Measurements from ENCODE around the gene GFOD2. TPM values are rescaled to one million over a fixed set of nuclear protein-coding genes. Genes with fewer than 3 reads are reported as not detected.
A peak's percentile ranks its signal among the peaks of the same experiment; 100 is the strongest.

Gene GFOD2
- total RNA-seq, 1 experiment from 2014 or later: 13.5 TPM

- peaks cover under 1% of the 10 kb centered on the region; the same call in 1 of the 2 replicates for H3K9me3 ChIP-seq (replicated peaks)
- peaks cover 41% of the 10 kb centered on the region for H3K36me3 ChIP-seq
- H3K27me3 ChIP-seq (replicated peaks): no peaks in the 10 kb centered on the region
Observed at GRCh38 chr16:67660564-67661028, 58.5 kb downstream of the GFOD2 start, which contains the start of gene PARD6A. Gene PARD6A (plus strand): TSS chr16:67660960. CDS start chr16:67661039, 79 bp downstream.

DNA sequence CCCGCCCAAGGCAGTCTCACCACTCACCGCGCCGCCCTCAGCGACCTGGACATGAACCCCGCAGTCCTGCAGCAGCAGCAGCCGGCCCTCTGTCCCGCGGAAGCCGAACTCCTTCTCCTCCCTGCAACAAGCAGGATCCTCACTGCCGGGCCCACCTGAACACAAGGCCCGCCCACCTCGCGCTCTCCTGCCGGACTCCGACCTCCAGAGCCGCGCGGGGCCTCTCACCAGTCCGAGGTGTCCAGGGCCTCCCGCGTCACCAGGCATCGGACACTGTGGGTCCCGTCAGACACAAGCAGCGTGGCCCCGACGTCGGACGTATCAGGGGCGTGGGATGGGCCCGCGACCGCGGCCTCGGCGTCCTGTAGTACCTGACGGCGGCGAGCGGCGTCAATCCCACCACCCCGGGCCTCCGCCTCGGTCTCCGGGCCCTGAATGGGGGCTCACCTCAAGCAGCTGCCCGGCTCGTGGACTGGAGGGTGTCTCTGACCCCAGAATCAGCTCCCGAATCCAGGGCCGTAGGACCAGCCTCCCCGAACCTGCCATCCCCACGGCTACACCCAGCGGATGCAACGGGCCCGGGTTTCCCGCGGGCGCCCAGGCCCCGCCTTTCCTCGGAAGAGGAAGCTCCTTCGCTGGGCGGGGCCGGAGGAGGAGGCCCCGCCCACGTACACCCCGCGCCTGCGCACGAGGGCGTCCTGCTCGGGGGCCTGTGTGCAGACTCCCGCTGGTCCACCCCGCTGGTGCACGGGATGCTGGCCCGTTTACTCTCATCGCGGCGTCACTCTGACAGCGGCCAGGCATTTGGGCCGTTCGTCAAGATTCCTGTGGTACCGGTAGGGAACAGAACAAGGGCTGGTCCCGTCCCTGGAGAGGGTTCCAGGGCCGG is 59.2 kb downstream of the GFOD2 start, which contains the start of gene ACD:
Gene ACD, minus strand, starts transcription at position 586 of the 889 bp plus-strand sequence. Its CDS starts 40 bp downstream, at position 546.
- Histone ChIP-seq H3K4me1 (replicated peaks) (peaks cover 28% of the 10 kb centered on the region), H3K9me3 (replicated peaks) (no peaks in the 10 kb centered on the region; the same call in 1 of the 2 replicates), H3K27me3 (replicated peaks) (no peaks in the 10 kb centered on the region), H3K36me3 (peaks cover 46% of the 10 kb centered on the region), H3K4me3 (peak within 1 kb of the TSS; percentile 77), H3K27ac (peak within 1 kb of the TSS; percentile 31)
- DNase-seq (ENCODE audit: low read depth in 1 of 2, low spot score in 2 of 2): peak; percentile 90 to 98

More at GRCh38 chr16:67660564-67661028, 58.5 kb downstream of the GFOD2 start, which contains the start of gene PARD6A:
- DNase-seq (ENCODE audit: low read depth in 1 of 2, low spot score in 2 of 2): peak; percentile 92 to 97
- peak within 1 kb of the TSS; percentile 31 for H3K27ac ChIP-seq
- H3K4me3 ChIP-seq: peak within 1 kb of the TSS; percentile 77
- peaks cover 23% of the 10 kb centered on the region for H3K4me1 ChIP-seq (replicated peaks)

DNA sequence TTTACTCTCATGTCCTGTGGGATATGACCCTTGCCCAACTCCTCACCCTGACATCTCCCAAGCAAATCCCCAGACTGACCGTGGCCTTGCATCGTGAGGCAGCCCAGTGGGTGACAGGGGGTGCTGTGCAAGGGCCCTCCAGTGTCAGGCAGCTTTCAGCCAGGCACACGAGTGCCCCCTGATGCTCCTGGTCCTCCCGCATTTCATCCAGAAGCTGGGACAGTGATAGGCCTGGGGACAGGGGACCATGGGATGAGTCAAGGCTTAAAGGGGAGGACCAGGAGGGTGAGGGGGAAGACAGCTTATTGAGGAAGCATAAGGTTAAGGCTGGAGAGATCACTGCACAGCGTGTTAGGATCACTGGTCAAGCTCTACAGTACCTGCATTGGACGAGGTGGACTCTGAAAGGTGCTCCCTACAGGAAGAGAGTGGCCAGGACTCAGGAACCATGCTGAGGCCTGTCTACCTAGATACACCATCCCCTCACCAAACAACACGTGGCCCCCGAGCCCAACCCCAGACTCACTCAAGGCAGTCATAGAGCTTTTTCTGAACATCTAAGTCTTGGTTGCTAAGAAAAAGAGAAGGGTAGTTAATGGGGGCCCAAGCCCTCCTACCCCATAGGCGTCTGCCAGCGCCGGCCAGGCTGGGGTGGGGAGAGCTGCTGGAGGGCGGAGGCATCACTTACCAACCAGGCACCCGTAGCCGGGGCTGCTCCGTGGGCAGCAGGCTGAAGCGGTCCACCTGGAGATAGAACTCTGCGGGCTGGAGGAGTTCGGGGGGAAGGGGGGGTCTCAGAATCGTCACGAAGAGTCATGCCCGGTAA is 60.1 kb downstream of the GFOD2 start:
- H3K27me3 ChIP-seq (replicated peaks): no peaks in the 10 kb centered on the region
- H3K27ac ChIP-seq: no peak overlapping the region

GRCh38 chr16:67657751-67658518 is 61.2 kb downstream of the GFOD2 start:
- peaks cover 46% of the 10 kb centered on the region for H3K4me1 ChIP-seq (replicated peaks)
- no peak overlapping the region for H3K4me3 ChIP-seq
- no peaks in the 10 kb centered on the region for H3K27me3 ChIP-seq (replicated peaks)
- no peaks in the 10 kb centered on the region; the same call in none of the 2 replicates for H3K9me3 ChIP-seq (replicated peaks)
- H3K27ac ChIP-seq: no peak overlapping the region
- H3K36me3 ChIP-seq: peaks cover 58% of the 10 kb centered on the region
- no peak for DNase-seq (ENCODE audit: low read depth in 1 of 2, low spot score in 2 of 2)

More for the DNA sequence above, 60.1 kb downstream of the GFOD2 start:
- Histone ChIP-seq H3K9me3 (replicated peaks) (no peaks in the 10 kb centered on the region; the same call in 1 of the 2 replicates), H3K36me3 (peaks cover 55% of the 10 kb centered on the region), H3K4me3 (peak overlapping the region; percentile 77), H3K4me1 (replicated peaks) (peaks cover 36% of the 10 kb centered on the region)
- DNase-seq (ENCODE audit: low read depth in 1 of 2, low spot score in 2 of 2): no peak

DNA sequence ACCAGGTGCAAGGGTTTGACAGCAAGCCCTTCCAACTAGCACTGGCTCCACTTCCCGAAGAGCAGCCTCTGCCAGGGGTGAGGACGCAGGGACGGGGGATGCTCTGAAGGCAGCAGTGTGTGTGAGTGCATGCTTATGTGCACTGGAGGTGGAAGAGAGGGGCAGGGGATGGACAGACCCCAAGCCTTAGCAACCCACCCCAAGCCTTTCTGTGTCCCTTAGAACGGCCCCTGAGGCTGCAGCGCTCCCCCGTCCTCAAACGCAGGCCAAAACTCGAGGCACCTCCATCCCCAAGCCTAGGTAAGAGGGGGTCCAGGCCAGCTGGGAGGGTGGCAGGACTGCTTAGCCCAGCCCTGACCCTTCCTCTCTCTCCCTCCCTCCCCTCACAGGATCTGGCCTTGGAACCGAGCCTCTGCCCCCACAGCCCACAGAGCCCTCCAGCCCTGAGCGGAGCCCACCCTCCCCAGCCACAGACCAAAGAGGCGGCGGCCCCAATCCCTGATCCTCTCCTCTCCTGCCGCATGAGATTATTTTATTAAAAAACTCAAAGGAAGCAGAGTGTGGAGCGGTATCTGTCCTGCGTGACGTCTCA is 62.0 kb downstream of the GFOD2 start:
- Histone ChIP-seq H3K27ac (no peak overlapping the region), H3K27me3 (replicated peaks) (peaks cover 5% of the 10 kb centered on the region), H3K4me3 (no peak overlapping the region), H3K4me1 (replicated peaks) (peaks cover 52% of the 10 kb centered on the region), H3K36me3 (peaks cover 58% of the 10 kb centered on the region), H3K9me3 (replicated peaks) (no peaks in the 10 kb centered on the region; the same call in none of the 2 replicates)
- DNase-seq (ENCODE audit: low read depth in 1 of 2, low spot score in 2 of 2): no peak

- H3K27ac ChIP-seq: no peak overlapping the region
- no peak overlapping the region for H3K4me3 ChIP-seq
- no peaks in the 10 kb centered on the region; the same call in none of the 2 replicates for H3K9me3 ChIP-seq (replicated peaks)
- H3K27me3 ChIP-seq (replicated peaks): peaks cover 11% of the 10 kb centered on the region
- H3K36me3 ChIP-seq: peaks cover 58% of the 10 kb centered on the region
- DNase-seq (ENCODE audit: low read depth in 1 of 2, low spot score in 2 of 2): no peak
- peaks cover 52% of the 10 kb centered on the region for H3K4me1 ChIP-seq (replicated peaks)
Observed at GRCh38 chr16:67656344-67657016, 62.6 kb downstream of the GFOD2 start.

GRCh38 chr16:67655363-67655762 is 63.8 kb downstream of the GFOD2 start:
- Histone ChIP-seq H3K27ac (no peak overlapping the region), H3K27me3 (replicated peaks) (peaks cover 19% of the 10 kb centered on the region), H3K4me1 (replicated peaks) (peaks cover 45% of the 10 kb centered on the region), H3K9me3 (replicated peaks) (no peaks in the 10 kb centered on the region; the same call in none of the 2 replicates), H3K4me3 (no peak overlapping the region), H3K36me3 (peaks cover 58% of the 10 kb centered on the region)
- DNase-seq (ENCODE audit: low read depth in 1 of 2, low spot score in 2 of 2): no peak

DNA sequence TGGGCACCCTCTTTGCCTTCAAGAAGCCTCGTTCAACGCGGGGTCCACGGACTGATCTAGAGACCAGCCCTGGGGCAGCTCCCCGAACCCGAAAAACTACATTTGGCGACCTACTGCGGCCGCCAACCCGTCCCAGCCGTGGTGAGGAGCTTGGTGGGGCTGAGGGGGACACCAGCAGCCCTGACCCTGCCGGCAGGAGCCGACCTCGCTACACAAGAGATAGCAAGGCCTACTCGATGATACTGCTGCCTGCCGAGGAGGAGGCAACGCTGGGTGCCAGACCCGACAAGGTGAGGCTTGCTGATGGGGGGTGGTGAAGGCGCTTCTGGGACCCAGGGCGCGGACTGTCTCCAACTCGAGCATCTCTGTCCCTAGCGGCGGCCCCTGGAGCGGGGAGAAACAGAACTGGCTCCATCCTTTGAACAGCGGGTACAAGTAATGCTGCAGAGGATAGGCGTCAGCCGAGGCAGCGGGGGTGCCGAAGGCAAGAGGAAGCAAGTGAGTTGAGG is 64.7 kb downstream of the GFOD2 start:
- H3K36me3 ChIP-seq: peaks cover 53% of the 10 kb centered on the region
- H3K27ac ChIP-seq: peak overlapping the region; percentile 38
- no peak for DNase-seq (ENCODE audit: low read depth in 1 of 2, low spot score in 2 of 2)
- peaks cover 28% of the 10 kb centered on the region for H3K27me3 ChIP-seq (replicated peaks)
- H3K9me3 ChIP-seq (replicated peaks): no peaks in the 10 kb centered on the region; the same call in 1 of the 2 replicates
- peak overlapping the region; percentile 74; the same call in 1 of the 2 replicates for H3K4me3 ChIP-seq
- peaks cover 40% of the 10 kb centered on the region for H3K4me1 ChIP-seq (replicated peaks)

DNA sequence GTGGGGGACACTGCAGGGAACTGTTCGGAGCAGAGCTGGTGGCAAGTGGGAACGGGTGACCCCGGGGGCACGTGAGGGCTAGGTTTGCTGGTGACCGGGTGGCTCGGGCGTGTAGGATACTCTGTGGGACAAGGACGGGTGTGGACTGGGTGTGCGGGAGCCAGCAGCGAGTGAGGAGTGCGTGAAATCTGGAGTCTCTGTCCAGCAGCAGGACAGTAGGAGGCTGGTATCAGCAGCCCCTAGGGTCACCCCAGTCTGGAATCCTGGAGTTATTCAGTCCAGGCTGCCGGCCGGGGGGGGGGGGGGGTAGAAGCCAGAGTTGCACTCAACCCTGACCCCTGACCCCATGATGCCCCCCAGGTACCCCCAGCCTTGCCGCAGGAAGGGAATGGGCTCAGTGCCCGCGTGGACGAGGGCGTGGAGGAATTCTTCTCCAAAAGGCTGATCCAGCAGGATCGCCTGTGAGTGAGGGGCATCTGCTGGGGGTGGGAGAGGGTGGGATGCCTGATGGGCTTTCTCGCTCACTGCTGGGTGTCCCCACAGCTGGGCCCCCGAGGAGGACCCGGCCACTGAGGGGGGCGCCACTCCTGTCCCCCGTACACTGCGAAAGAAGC is 65.2 kb downstream of the GFOD2 start:
- Histone ChIP-seq H3K9me3 (replicated peaks) (no peaks in the 10 kb centered on the region; the same call in 1 of the 2 replicates), H3K36me3 (peaks cover 48% of the 10 kb centered on the region), H3K27me3 (replicated peaks) (peaks cover 34% of the 10 kb centered on the region), H3K27ac (peak overlapping the region; percentile 38), H3K4me1 (replicated peaks) (peaks cover 34% of the 10 kb centered on the region), H3K4me3 (peak overlapping the region; percentile 74)
- DNase-seq (ENCODE audit: low read depth in 1 of 2, low spot score in 2 of 2): no peak

- Histone ChIP-seq H3K4me1 (replicated peaks) (peaks cover 30% of the 10 kb centered on the region), H3K27me3 (replicated peaks) (peaks cover 40% of the 10 kb centered on the region), H3K27ac (no peak overlapping the region; the same call in 1 of the 2 replicates), H3K9me3 (replicated peaks) (no peaks in the 10 kb centered on the region; the same call in 1 of the 2 replicates), H3K4me3 (peak overlapping the region; percentile 74), H3K36me3 (peaks cover 41% of the 10 kb centered on the region)
- peak; percentile 67 to 88 for DNase-seq (ENCODE audit: low read depth in 1 of 2, low spot score in 2 of 2)
Observed at GRCh38 chr16:67653128-67653788, 65.9 kb downstream of the GFOD2 start.

DNA sequence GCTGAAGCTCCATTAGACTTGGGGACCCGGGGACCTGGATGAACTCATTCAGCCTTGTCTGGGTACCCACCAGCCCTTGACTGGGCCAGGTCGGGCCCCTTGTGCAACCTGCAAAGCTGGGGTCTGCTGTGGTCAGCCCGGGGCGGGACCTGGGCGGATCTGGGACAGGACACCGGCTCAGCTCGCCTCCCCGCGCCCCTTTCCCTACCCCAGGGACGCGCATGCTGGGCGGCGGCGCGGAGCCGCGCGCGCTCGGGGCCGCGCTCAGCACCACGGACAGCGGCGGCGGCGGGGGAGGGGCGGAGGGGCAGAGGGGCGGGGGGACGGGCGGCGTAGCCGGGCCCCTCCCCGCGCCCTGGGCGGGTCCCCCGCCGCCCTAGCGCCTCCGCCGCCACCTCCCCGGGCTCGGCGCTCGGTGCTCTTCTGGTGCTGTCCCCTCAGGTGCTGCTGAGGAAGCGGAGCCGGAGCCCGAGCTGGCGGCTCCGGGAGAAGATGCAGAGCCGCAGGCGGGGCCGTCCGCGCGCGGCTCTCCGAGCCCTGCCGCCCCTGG is 66.5 kb downstream of the GFOD2 start:
- DNase-seq (ENCODE audit: low read depth in 1 of 2, low spot score in 2 of 2): peak in 1 of 2 experiments; percentile 54
- Histone ChIP-seq H3K4me1 (replicated peaks) (peaks cover 30% of the 10 kb centered on the region), H3K27me3 (replicated peaks) (peaks cover 46% of the 10 kb centered on the region), H3K4me3 (peak overlapping the region; percentile 74), H3K9me3 (replicated peaks) (no peaks in the 10 kb centered on the region; the same call in 1 of the 2 replicates), H3K27ac (no peak overlapping the region), H3K36me3 (peaks cover 36% of the 10 kb centered on the region)
